ENCODE data around the gene CCDC116.
"Not testable (repeated sequence)": the region's sequence is repeated elsewhere in the genome, so short reads cannot be mapped to it uniquely, and the experiment has no call there.

CCDC116 gene

DNA sequence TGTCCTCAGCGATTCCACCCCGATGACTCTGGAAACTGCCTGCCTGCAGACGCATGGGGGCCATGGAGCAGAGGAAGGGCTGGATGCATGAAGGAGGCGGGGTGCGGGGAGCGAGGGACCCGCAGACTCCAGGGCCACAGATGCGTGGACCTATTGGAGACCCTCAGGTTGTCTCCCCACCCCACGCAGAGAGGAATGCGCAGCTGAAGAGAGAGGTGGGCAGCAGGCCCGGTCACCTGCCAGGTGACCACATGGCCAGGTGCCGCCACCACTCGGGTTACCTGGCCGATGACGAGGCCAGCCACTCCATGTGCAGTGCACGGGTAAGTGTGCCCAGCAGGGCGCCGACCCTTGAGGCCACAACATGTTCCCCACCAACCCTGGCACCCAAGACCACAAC, 371 bp downstream of the CCDC116 start:
- Histone ChIP-seq H3K4me3 (ENCODE audit: low read length in 2 of 2) (no peak overlapping the region), H3K27me3 (ENCODE audit: control insufficient read depth in 2 of 2, insufficient read depth in 2 of 2, low read length in 2 of 2) (no peaks in the 10 kb centered on the region), H3K27ac (ENCODE audit: low read depth in 2 of 2, low read length in 2 of 2) (no peak overlapping the region), H3K9ac (ENCODE audit: low read depth in 1 of 2, low read length in 2 of 2) (no peak overlapping the region), H3K4me1 (ENCODE audit: control insufficient read depth in 2 of 2, insufficient read depth in 2 of 2, low read length in 2 of 2) (peaks cover 5 to 8% of the 10 kb centered on the region in 2 donors), H3K36me3 (ENCODE audit: control insufficient read depth in 2 of 2, insufficient read depth in 2 of 2, low read length in 2 of 2) (peaks cover 0 to 5% of the 10 kb centered on the region in 2 donors), H3K9me3 (ENCODE audit: control insufficient read depth in 2 of 2, low read length in 2 of 2) (no peaks in the 10 kb centered on the region)

- no peaks in the 10 kb centered on the region for H3K9me3 ChIP-seq (ENCODE audit: control insufficient read depth in 2 of 2, low read length in 2 of 2)
- H3K36me3 ChIP-seq (ENCODE audit: control insufficient read depth in 2 of 2, insufficient read depth in 2 of 2, low read length in 2 of 2): no peaks in the 10 kb centered on the region
- H3K27ac ChIP-seq (ENCODE audit: low read depth in 2 of 2, low read length in 2 of 2): no peak overlapping the region
These were observed 921 bp downstream of the CCDC116 start for GRCh38 chr22:21633481-21633880.

DNA sequence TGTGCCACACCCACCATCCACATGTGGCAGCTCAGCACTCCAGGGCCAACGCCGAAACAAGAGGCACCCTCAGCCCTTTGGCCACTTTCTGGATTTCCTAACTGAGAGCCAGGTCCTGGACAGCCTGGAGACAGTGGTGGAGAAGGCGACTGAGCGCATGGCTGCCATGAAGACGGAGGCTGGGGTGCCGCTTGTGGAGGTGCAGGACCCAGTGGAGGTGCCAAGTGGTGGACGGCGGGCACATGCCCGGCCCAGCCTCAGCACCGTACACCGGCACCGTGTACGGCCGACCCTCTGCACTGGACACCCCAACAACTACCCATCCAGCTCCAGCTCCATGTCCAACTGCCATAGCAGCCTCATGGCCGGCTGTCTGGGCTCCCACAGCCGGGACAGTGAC, 1.5 kb downstream of the CCDC116 start:
- Histone ChIP-seq H3K9ac (ENCODE audit: low read depth in 1 of 2, low read length in 2 of 2) (no peak overlapping the region), H3K4me1 (ENCODE audit: control insufficient read depth in 2 of 2, insufficient read depth in 2 of 2, low read length in 2 of 2) (peaks cover under 1 to 2% of the 10 kb centered on the region in 2 donors), H3K36me3 (ENCODE audit: control insufficient read depth in 2 of 2, insufficient read depth in 2 of 2, low read length in 2 of 2) (no peaks in the 10 kb centered on the region), H3K4me3 (ENCODE audit: low read length in 2 of 2) (no peak overlapping the region), H3K27ac (ENCODE audit: low read depth in 2 of 2, low read length in 2 of 2) (no peak overlapping the region), H3K27me3 (ENCODE audit: control insufficient read depth in 2 of 2, insufficient read depth in 2 of 2, low read length in 2 of 2) (no peaks in the 10 kb centered on the region), H3K9me3 (ENCODE audit: control insufficient read depth in 2 of 2, low read length in 2 of 2) (no peaks in the 10 kb centered on the region)

More at GRCh38 chr22:21633481-21633880, 921 bp downstream of the CCDC116 start:
- no peaks in the 10 kb centered on the region for H3K27me3 ChIP-seq (ENCODE audit: control insufficient read depth in 2 of 2, insufficient read depth in 2 of 2, low read length in 2 of 2)
- no peak overlapping the region for H3K9ac ChIP-seq (ENCODE audit: low read depth in 1 of 2, low read length in 2 of 2)
- H3K4me1 ChIP-seq (ENCODE audit: control insufficient read depth in 2 of 2, insufficient read depth in 2 of 2, low read length in 2 of 2): peaks cover 3 to 5% of the 10 kb centered on the region in 2 donors
- H3K4me3 ChIP-seq (ENCODE audit: low read length in 2 of 2): no peak overlapping the region

DNA sequence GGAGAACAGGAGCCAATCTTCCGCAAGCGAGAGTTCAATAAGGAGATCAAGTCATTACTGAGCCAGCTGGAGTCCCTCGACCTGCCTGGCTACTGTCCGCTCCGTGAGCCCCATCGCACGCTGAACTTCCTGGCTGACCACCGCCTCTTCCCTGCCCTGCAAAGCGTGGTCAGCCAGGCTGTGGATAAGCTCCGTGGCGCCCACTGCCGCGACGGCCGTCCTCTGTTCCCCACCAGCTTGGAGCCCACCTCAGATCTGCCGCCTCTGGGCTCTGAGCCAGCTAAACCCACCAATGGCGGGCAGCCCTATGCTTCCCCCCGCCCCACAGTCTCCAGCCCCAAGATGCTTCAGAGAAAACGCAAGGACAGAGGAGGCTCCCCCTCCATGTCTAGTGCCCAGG, 2.3 kb downstream of the CCDC116 start:
- Histone ChIP-seq H3K9ac (ENCODE audit: low read depth in 1 of 2, low read length in 2 of 2) (no peak overlapping the region), H3K27ac (ENCODE audit: low read depth in 2 of 2, low read length in 2 of 2) (no peak overlapping the region), H3K9me3 (ENCODE audit: control insufficient read depth in 2 of 2, low read length in 2 of 2) (no peaks in the 10 kb centered on the region), H3K4me1 (ENCODE audit: control insufficient read depth in 2 of 2, insufficient read depth in 2 of 2, low read length in 2 of 2) (no peaks in the 10 kb centered on the region), H3K27me3 (ENCODE audit: control insufficient read depth in 2 of 2, insufficient read depth in 2 of 2, low read length in 2 of 2) (no peaks in the 10 kb centered on the region), H3K36me3 (ENCODE audit: control insufficient read depth in 2 of 2, insufficient read depth in 2 of 2, low read length in 2 of 2) (no peaks in the 10 kb centered on the region), H3K4me3 (ENCODE audit: low read length in 2 of 2) (no peak overlapping the region)

- Histone ChIP-seq H3K27me3 (ENCODE audit: control insufficient read depth in 2 of 2, insufficient read depth in 2 of 2, low read length in 2 of 2) (no peaks in the 10 kb centered on the region), H3K4me3 (ENCODE audit: low read length in 2 of 2) (no peak overlapping the region), H3K9me3 (ENCODE audit: control insufficient read depth in 2 of 2, low read length in 2 of 2) (no peaks in the 10 kb centered on the region), H3K36me3 (ENCODE audit: control insufficient read depth in 2 of 2, insufficient read depth in 2 of 2, low read length in 2 of 2) (no peaks in the 10 kb centered on the region), H3K9ac (ENCODE audit: low read depth in 1 of 2, low read length in 2 of 2) (no peak overlapping the region), H3K27ac (ENCODE audit: low read depth in 2 of 2, low read length in 2 of 2) (no peak overlapping the region), H3K4me1 (ENCODE audit: control insufficient read depth in 2 of 2, insufficient read depth in 2 of 2, low read length in 2 of 2) (no peaks in the 10 kb centered on the region)
These were observed 3.4 kb downstream of the CCDC116 start for GRCh38 chr22:21635771-21636510.

DNA sequence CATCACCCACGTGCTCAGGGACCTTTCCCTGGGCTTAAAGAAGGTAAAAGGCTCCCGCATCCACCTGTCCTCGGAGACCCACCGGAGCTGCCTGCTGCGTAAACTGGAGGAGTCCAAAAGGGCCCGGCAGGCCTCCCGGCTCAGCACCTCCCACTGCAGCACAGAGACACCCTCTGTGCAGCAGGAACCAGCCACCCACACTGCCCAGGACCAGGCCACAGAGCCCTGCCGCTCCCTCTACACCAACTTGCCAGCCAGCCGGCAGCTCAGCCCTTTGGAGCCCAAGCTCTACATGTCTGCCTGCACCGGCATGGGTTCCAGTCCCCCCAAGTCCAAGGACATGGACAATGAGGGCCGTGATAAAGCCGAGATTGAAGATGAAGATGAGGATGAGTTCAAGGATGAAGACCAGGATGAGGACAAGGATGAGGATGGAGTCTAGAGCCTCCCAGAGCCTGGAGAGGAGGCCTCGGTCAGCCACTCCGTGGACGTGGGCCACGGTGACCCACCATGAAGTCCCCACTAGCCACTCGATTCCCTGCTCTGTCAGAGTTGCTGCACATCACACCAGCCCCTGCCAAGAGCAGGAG, 4.2 kb downstream of the CCDC116 start:
- H3K27ac ChIP-seq (ENCODE audit: low read depth in 2 of 2, low read length in 2 of 2): no peak overlapping the region
- no peak overlapping the region for H3K4me3 ChIP-seq (ENCODE audit: low read length in 2 of 2)
- H3K27me3 ChIP-seq (ENCODE audit: control insufficient read depth in 2 of 2, insufficient read depth in 2 of 2, low read length in 2 of 2): no peaks in the 10 kb centered on the region
- H3K36me3 ChIP-seq (ENCODE audit: control insufficient read depth in 2 of 2, insufficient read depth in 2 of 2, low read length in 2 of 2): no peaks in the 10 kb centered on the region
- H3K9me3 ChIP-seq (ENCODE audit: control insufficient read depth in 2 of 2, low read length in 2 of 2): no peaks in the 10 kb centered on the region
- H3K4me1 ChIP-seq (ENCODE audit: control insufficient read depth in 2 of 2, insufficient read depth in 2 of 2, low read length in 2 of 2): peaks cover 7% of the 10 kb centered on the region in 2 donors
- no peak overlapping the region for H3K9ac ChIP-seq (ENCODE audit: low read depth in 1 of 2, low read length in 2 of 2)

GRCh38 chr22:21637450-21637849, 4.9 kb downstream of the CCDC116 start:
- H3K27ac ChIP-seq (ENCODE audit: low read depth in 2 of 2, low read length in 2 of 2); H3K27me3 ChIP-seq (ENCODE audit: control insufficient read depth in 2 of 2, insufficient read depth in 2 of 2, low read length in 2 of 2); H3K4me3 ChIP-seq (ENCODE audit: low read length in 2 of 2); H3K9ac ChIP-seq (ENCODE audit: low read depth in 1 of 2, low read length in 2 of 2); H3K36me3 ChIP-seq (ENCODE audit: control insufficient read depth in 2 of 2, insufficient read depth in 2 of 2, low read length in 2 of 2); H3K9me3 ChIP-seq (ENCODE audit: control insufficient read depth in 2 of 2, low read length in 2 of 2): not testable (repeated sequence)
- peaks cover 7 to 10% of the 10 kb centered on the region in 2 donors for H3K4me1 ChIP-seq (ENCODE audit: control insufficient read depth in 2 of 2, insufficient read depth in 2 of 2, low read length in 2 of 2)

GRCh38 chr22:21639359-21639758, 6.8 kb downstream of the CCDC116 start:
- Histone ChIP-seq H3K36me3 (ENCODE audit: control insufficient read depth in 2 of 2, insufficient read depth in 2 of 2, low read length in 2 of 2) (peaks cover 0 to 6% of the 10 kb centered on the region in 2 donors), H3K27me3 (ENCODE audit: control insufficient read depth in 2 of 2, insufficient read depth in 2 of 2, low read length in 2 of 2) (no peaks in the 10 kb centered on the region), H3K4me1 (ENCODE audit: control insufficient read depth in 2 of 2, insufficient read depth in 2 of 2, low read length in 2 of 2) (peaks cover 17 to 18% of the 10 kb centered on the region in 2 donors), H3K27ac (ENCODE audit: low read depth in 2 of 2, low read length in 2 of 2) (no peak overlapping the region), H3K9me3 (ENCODE audit: control insufficient read depth in 2 of 2, low read length in 2 of 2) (no peaks in the 10 kb centered on the region), H3K4me3 (ENCODE audit: low read length in 2 of 2) (no peak overlapping the region), H3K9ac (ENCODE audit: low read depth in 1 of 2, low read length in 2 of 2) (no peak overlapping the region)

- no peak overlapping the region for H3K4me3 ChIP-seq (ENCODE audit: low read length in 2 of 2)
- H3K27me3 ChIP-seq (ENCODE audit: control insufficient read depth in 2 of 2, insufficient read depth in 2 of 2, low read length in 2 of 2): no peaks in the 10 kb centered on the region
- peak overlapping the region in 1 of 2 donors; percentile 63 for H3K9ac ChIP-seq (ENCODE audit: low read depth in 1 of 2, low read length in 2 of 2)
- no peak overlapping the region for H3K27ac ChIP-seq (ENCODE audit: low read depth in 2 of 2, low read length in 2 of 2)
- H3K4me1 ChIP-seq (ENCODE audit: control insufficient read depth in 2 of 2, insufficient read depth in 2 of 2, low read length in 2 of 2): peaks cover 17 to 18% of the 10 kb centered on the region in 2 donors
- no peaks in the 10 kb centered on the region for H3K9me3 ChIP-seq (ENCODE audit: control insufficient read depth in 2 of 2, low read length in 2 of 2)
- H3K36me3 ChIP-seq (ENCODE audit: control insufficient read depth in 2 of 2, insufficient read depth in 2 of 2, low read length in 2 of 2): peaks cover 0 to 11% of the 10 kb centered on the region in 2 donors
These were observed 8.2 kb downstream of the CCDC116 start for GRCh38 chr22:21640810-21641209.

DNA sequence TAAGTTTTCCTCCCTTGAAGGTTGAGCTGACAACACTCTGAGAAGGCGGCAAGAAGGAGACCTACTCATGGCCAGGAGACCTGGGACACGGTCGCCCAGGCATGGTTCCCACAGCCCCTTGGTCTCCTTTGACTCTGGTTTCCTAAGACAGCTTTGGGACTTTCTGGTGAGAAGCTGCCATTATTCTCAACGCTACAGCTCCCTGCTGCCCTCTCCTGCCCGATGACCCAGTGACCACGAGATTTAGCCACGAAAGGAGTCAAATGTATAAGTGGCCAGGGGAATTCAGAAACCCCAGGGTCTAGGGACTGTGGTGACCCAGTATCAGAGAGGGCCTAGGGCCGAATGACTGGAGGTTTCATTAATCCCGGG, 8.8 kb downstream of the CCDC116 start:
- Histone ChIP-seq H3K9ac (ENCODE audit: low read depth in 1 of 2, low read length in 2 of 2) (peak overlapping the region; percentile 63), H3K27ac (ENCODE audit: low read depth in 2 of 2, low read length in 2 of 2) (peak overlapping the region; percentile 40 to 54), H3K4me1 (ENCODE audit: control insufficient read depth in 2 of 2, insufficient read depth in 2 of 2, low read length in 2 of 2) (peaks cover 18% of the 10 kb centered on the region in 2 donors)

More for the DNA sequence above, 8.8 kb downstream of the CCDC116 start:
- no peaks in the 10 kb centered on the region for H3K9me3 ChIP-seq (ENCODE audit: control insufficient read depth in 2 of 2, low read length in 2 of 2)
- H3K36me3 ChIP-seq (ENCODE audit: control insufficient read depth in 2 of 2, insufficient read depth in 2 of 2, low read length in 2 of 2): peaks cover 0 to 11% of the 10 kb centered on the region in 2 donors
- no peaks in the 10 kb centered on the region for H3K27me3 ChIP-seq (ENCODE audit: control insufficient read depth in 2 of 2, insufficient read depth in 2 of 2, low read length in 2 of 2)
- H3K4me3 ChIP-seq (ENCODE audit: low read length in 2 of 2): peak overlapping the region; percentile 65 to 68

All from mucosa of rectum (tissue), 2 donors.